H9 (cell line): ENCODE results near the gene THSD7A. TPM values are rescaled to one million over a fixed set of nuclear protein-coding genes. Genes with fewer than 3 reads are reported as not detected.

Source experiments
- DNase-seq: peaks from one replicate; pipeline ENCODE4 v3.0.0-alpha.2; 2017
- H2AFZ ChIP-seq: one replicate; pipeline ENCODE4 v1.6.1; 2013; ENCODE audit warnings: mild to moderate bottlenecking, low read length, control low read depth, moderate library complexity
- H2AK5ac ChIP-seq: 2 replicates; pipeline ENCODE4 v1.6.1; 2013; ENCODE audit warnings: low read length, control low read depth, mixed read lengths; ENCODE audit not compliant: insufficient read length
- H2BK120ac ChIP-seq: one replicate; pipeline ENCODE4 v1.6.1; 2013; ENCODE audit warnings: low read depth, mild to moderate bottlenecking, low read length, control low read depth, inconsistent platforms; ENCODE audit not compliant: poor library complexity, severe bottlenecking
- H2BK12ac ChIP-seq: 2 replicates; pipeline ENCODE4 v1.6.1; 2013; ENCODE audit warnings: low read length, control low read depth, mixed read lengths, low read depth; ENCODE audit not compliant: insufficient read length
- H2BK15ac ChIP-seq: 2 replicates; pipeline ENCODE4 v1.6.1; 2013; ENCODE audit warnings: low read depth, low read length, control low read depth
- H2BK20ac ChIP-seq: one replicate; pipeline ENCODE4 v1.6.1; 2013; ENCODE audit warnings: low read depth, mild to moderate bottlenecking, low read length, control low read depth, inconsistent platforms; ENCODE audit not compliant: poor library complexity, severe bottlenecking
- H2BK5ac ChIP-seq: 2 replicates; pipeline ENCODE4 v1.6.1; 2013; ENCODE audit warnings: low read length, control low read depth, mixed read lengths; ENCODE audit not compliant: insufficient read length
- H3K14ac ChIP-seq: 2 replicates; pipeline ENCODE4 v1.6.1; 2013; ENCODE audit warnings: low read length, control low read depth; ENCODE audit not compliant: insufficient read depth
- H3K18ac ChIP-seq: 2 replicates; pipeline ENCODE4 v1.6.1; 2013; ENCODE audit warnings: low read depth, mild to moderate bottlenecking, mixed read lengths, low read length, control low read depth; ENCODE audit not compliant: insufficient read length
- H3K23ac ChIP-seq: 2 replicates; pipeline ENCODE4 v1.6.1; 2013; ENCODE audit warnings: low read length, control low read depth, mixed read lengths, low read depth; ENCODE audit not compliant: insufficient read length
- H3K23me2 ChIP-seq: 2 replicates; pipeline ENCODE4 v1.6.1; 2013; ENCODE audit warnings: low read depth, mild to moderate bottlenecking, mixed read lengths, low read length, control low read depth; ENCODE audit not compliant: insufficient read length, poor library complexity, severe bottlenecking
- H3K27ac ChIP-seq: 2 replicates; pipeline ENCODE4 v1.5.1; 2013; ENCODE audit warnings: low read length, control low read depth, mixed read lengths, low read depth; ENCODE audit not compliant: insufficient read length
- H3K27me3 ChIP-seq: 2 replicates; pipeline ENCODE4 v1.6.1; 2013; ENCODE audit warnings: low read length, control low read depth, inconsistent platforms; ENCODE audit not compliant: insufficient read depth
- H3K4ac ChIP-seq: 2 replicates; pipeline ENCODE4 v1.6.1; 2013; ENCODE audit warnings: low read depth, mild to moderate bottlenecking, control low read depth, inconsistent platforms, low read length, moderate library complexity
- H3K4me1 ChIP-seq: 2 replicates; pipeline ENCODE4 v1.6.1; 2013; ENCODE audit warnings: low read length, control low read depth, inconsistent platforms; ENCODE audit not compliant: insufficient read depth
- H3K4me2 ChIP-seq: 2 replicates; pipeline ENCODE4 v1.6.1; 2013; ENCODE audit warnings: low read length, control low read depth, mixed read lengths; ENCODE audit not compliant: insufficient read length, insufficient read depth
- H3K56ac ChIP-seq: 2 replicates; pipeline ENCODE4 v1.6.1; 2013; ENCODE audit warnings: low read depth, mild to moderate bottlenecking, mixed read lengths, low read length, control low read depth; ENCODE audit not compliant: insufficient read length
- H3K79me1 ChIP-seq: 2 replicates; pipeline ENCODE4 v1.6.1; 2013; ENCODE audit warnings: low read depth, mild to moderate bottlenecking, moderate library complexity, low read length, control low read depth, inconsistent platforms; ENCODE audit not compliant: insufficient read depth, poor library complexity, severe bottlenecking
- H3K79me2 ChIP-seq: 2 replicates; pipeline ENCODE4 v1.6.1; 2013; ENCODE audit warnings: low read length, control low read depth, inconsistent platforms; ENCODE audit not compliant: insufficient read depth
- H3K9ac ChIP-seq: 2 replicates; pipeline ENCODE4 v1.6.1; 2013; ENCODE audit warnings: low read length, control low read depth, mixed read lengths; ENCODE audit not compliant: insufficient read length; ENCODE audit errors: extremely low read depth
- H3K9me3 ChIP-seq: one replicate; pipeline ENCODE4 v1.6.1; 2013; ENCODE audit warnings: low read depth, low read length, inconsistent platforms; ENCODE audit not compliant: control insufficient read depth
- H3T11ph ChIP-seq: one replicate; pipeline ENCODE4 v1.6.1; 2013; ENCODE audit warnings: mild to moderate bottlenecking, low read length, control low read depth, inconsistent platforms
- H4K20me1 ChIP-seq: one replicate; pipeline ENCODE4 v1.6.1; 2013; ENCODE audit not compliant: control insufficient read depth, insufficient read length, insufficient read depth
- H4K5ac ChIP-seq: 2 replicates; pipeline ENCODE4 v1.6.1; 2013; ENCODE audit warnings: low read depth, mild to moderate bottlenecking, mixed read lengths, low read length, control low read depth; ENCODE audit not compliant: insufficient read length
- H4K8ac ChIP-seq: replicated peaks from 2 replicates; pipeline ENCODE4 v1.6.1; 2013; ENCODE audit warnings: low read length, control low read depth, mixed read lengths, low read depth; ENCODE audit not compliant: insufficient read length
- H4K91ac ChIP-seq: 2 replicates; pipeline ENCODE4 v1.6.1; 2013; ENCODE audit warnings: low read depth, mild to moderate bottlenecking, moderate library complexity, mixed read lengths, low read length, control low read depth; ENCODE audit not compliant: insufficient read length
- H3K27ac Mint-ChIP-seq, 3 experiments: 2 replicates in 2 of 3; 3 replicates in 1 of 3; pipeline ENCODE4 v1.8.0; 2020 to 2021; ENCODE audit warnings: mixed read lengths in 3 of 3, mild to moderate bottlenecking in 1 of 3, moderate library complexity in 1 of 3
- H3K27me3 Mint-ChIP-seq: 2 replicates; pipeline ENCODE4 v1.8.0; 2021; ENCODE audit warnings: low read depth, mild to moderate bottlenecking, moderate library complexity, mixed read lengths
- H3K36me3 Mint-ChIP-seq, 3 experiments: 2 replicates in 2 of 3; 3 replicates in 1 of 3; pipeline ENCODE4 v1.8.0; 2020 to 2021; ENCODE audit warnings: low read depth in 3 of 3, mixed read lengths in 3 of 3; ENCODE audit not compliant: insufficient read depth in 1 of 3
- H3K4me1 Mint-ChIP-seq, 2 experiments: 2 replicates each; pipeline ENCODE4 v1.8.0; 2020; ENCODE audit warnings: mixed read lengths in 2 of 2
- H3K4me3 Mint-ChIP-seq, 2 experiments: 2 replicates in 1 of 2; 3 replicates in 1 of 2; pipeline ENCODE4 v1.8.0; 2020 to 2021; ENCODE audit warnings: mild to moderate bottlenecking in 2 of 2, mixed read lengths in 2 of 2, moderate library complexity in 1 of 2
- H3K9me3 Mint-ChIP-seq, 2 experiments: 2 replicates in 1 of 2; 3 replicates in 1 of 2; pipeline ENCODE4 v1.8.0; 2020; ENCODE audit warnings: mild to moderate bottlenecking in 2 of 2, mixed read lengths in 2 of 2, moderate library complexity in 1 of 2
- CTCF ChIP-seq: fragments of 200-600 bp; sonication (generic); conservative IDR thresholded peaks from 3 replicates; pipeline ENCODE4 v1.8.0; 2021; ENCODE audit warnings: antibody characterized with exemption, mild to moderate bottlenecking
- WGBS: extraction: QIAGEN DNeasy Blood & Tissue Kit; methylation state at CpG from one replicate; pipeline ENCODE4 v1.1.7; 2013; ENCODE audit warnings: missing lambda C conversion rate, low lambda C conversion rate, mixed read lengths; ENCODE audit not compliant: insufficient read length; ENCODE audit errors: extremely low coverage; 5-methylcytosine and 5-hydroxymethylcytosine counted together
- total RNA-seq: library from RNA; stranded (reverse); gene quantifications from 2 replicates; pipeline ENCODE4 v1.2.1, GENCODE V29; 2021

Gene THSD7A
- total RNA-seq, 1 experiment from 2014 or later = 0.42 TPM

- H3K4me1 ChIP-seq = peaks cover 2% of the 10 kb centered on the region; the same call in 1 of the 2 replicates
- H3K27me3 ChIP-seq = no peaks in the 10 kb centered on the region
- no peaks in the 10 kb centered on the region for H3K23me2 ChIP-seq
- H3K36me3 Mint-ChIP-seq = peaks cover 0 to 4% (median 2%) of the 10 kb centered on the region in 3 experiments; a peak in 3 of 7 replicates
- H2BK12ac ChIP-seq = no peak overlapping the region
- H3K4me2 ChIP-seq = no peak overlapping the region
- H2BK20ac ChIP-seq = no peak overlapping the region
- no peak for DNase-seq
- no peak overlapping the region for H2BK120ac ChIP-seq
- no peak overlapping the region for H3K4me3 Mint-ChIP-seq
- H4K8ac ChIP-seq = no peak overlapping the region
- no peaks in the 10 kb centered on the region for H3K79me1 ChIP-seq
- no peak overlapping the region for H3T11ph ChIP-seq
- no peak overlapping the region for H3K18ac ChIP-seq
- H3K79me2 ChIP-seq = no peaks in the 10 kb centered on the region
- no peak overlapping the region for H4K91ac ChIP-seq
- TF ChIP-seq CTCF = no peak
- H3K27me3 Mint-ChIP-seq = no peaks in the 10 kb centered on the region
- no peak overlapping the region for H3K27ac Mint-ChIP-seq
- no peak overlapping the region for H3K23ac ChIP-seq
- no CpG with 5 or more reads among the region's 3 CpGs for WGBS
- H3K56ac ChIP-seq = no peak overlapping the region
- no peak overlapping the region for H2BK5ac ChIP-seq
- H3K9me3 Mint-ChIP-seq = peaks cover 0 to 2% of the 10 kb centered on the region in 2 experiments; a peak in 1 of 5 replicates
- H4K20me1 ChIP-seq = no peaks in the 10 kb centered on the region
- no peak overlapping the region for H3K27ac ChIP-seq
- no peak overlapping the region for H3K14ac ChIP-seq
- no peak overlapping the region for H2AK5ac ChIP-seq
- no peak overlapping the region for H2BK15ac ChIP-seq
- no peak overlapping the region for H4K5ac ChIP-seq
- H3K4ac ChIP-seq = no peak overlapping the region
- H2AFZ ChIP-seq = no peak overlapping the region
- H3K4me1 Mint-ChIP-seq = peaks cover 46% of the 10 kb centered on the region in 2 experiments
- no peaks in the 10 kb centered on the region for H3K9me3 ChIP-seq
- H3K9ac ChIP-seq = no peak overlapping the region
These were observed 16.3 kb upstream of the THSD7A start for GRCh38 chr7:11848251-11848650.
